Measurements from ENCODE around the gene SEPTIN8. TPM values are rescaled to one million over a fixed set of nuclear protein-coding genes. Genes with fewer than 3 reads are reported as not detected.

Gene SEPTIN8
- total and polyA plus RNA-seq, 2 of the 8 experiments (the other 6 are each of a cell fraction or from before 2014, with no cell fraction given), result 21.2 to 33.0 TPM

GRCh38 chr5:132821791-132822190 lies 44.8 kb upstream of the SEPTIN8 start:
- peaks cover 10% of the 10 kb centered on the region; the same call in 1 of the 2 replicates for H3K23me2 ChIP-seq (ENCODE audit: low read depth, low read length)
- no peak for FAIRE-seq
- no peak overlapping the region for H2BK5ac ChIP-seq (ENCODE audit: low read depth, low read length)
- H3K4ac ChIP-seq (replicated peaks; ENCODE audit: insufficient read length, low read depth, low read length), result no peak overlapping the region
- H2BK12ac ChIP-seq (ENCODE audit: low read depth, low read length), result no peak overlapping the region
- no peaks in the 10 kb centered on the region for H4K20me1 ChIP-seq (replicated peaks in 1 of 2; ENCODE audit: control insufficient read depth in 1 of 2, insufficient read depth in 2 of 2, low read length in 2 of 2)
- H2AFZ ChIP-seq (ENCODE audit: low read length), result no peak overlapping the region
- H3K4me2 ChIP-seq (ENCODE audit: insufficient read depth in 1 of 2, low read depth in 2 of 2, low read length in 2 of 2), result no peak overlapping the region
- H4K91ac ChIP-seq (replicated peaks; ENCODE audit: insufficient read length, low read length), result no peak overlapping the region
- peaks cover 9 to 40% (median 31%) of the 10 kb centered on the region in 4 experiments for H3K27me3 ChIP-seq (replicated peaks in 1 of 4; ENCODE audit: control insufficient read depth in 3 of 4, extremely low read depth in 1 of 4, insufficient read depth in 3 of 4, low read length in 3 of 4)
- no peak overlapping the region for H3K23ac ChIP-seq (ENCODE audit: insufficient read length)
- ChIA-PET CTCF (ENCODE audit: partially characterized antibody) (interaction anchor here (0.5 to 25.6 kb wide), 12 partner anchors 8 to 295 kb away, joined by 3 to 465 read pairs (median 14); partner anchors contain the start of genes CCNI2, GDF9, LEAP2 and SEPTIN8), POLR2A (ENCODE audit: partially characterized antibody) (interaction anchor here (0.8 to 1.6 kb wide), 4 partner anchors 7 to 61 kb away, joined by 3 to 4 read pairs (median 4); no protein-coding TSS in a partner anchor)
- no peak overlapping the region for H3K27ac ChIP-seq (ENCODE audit: low read depth, low read length)
- no peak overlapping the region for H3K56ac ChIP-seq (replicated peaks; ENCODE audit: insufficient read length, low read depth, low read length)
- no peaks in the 10 kb centered on the region for H3K9me3 ChIP-seq (ENCODE audit: insufficient read depth in 2 of 2, low read depth in 1 of 2, low read length in 1 of 2)
- H2AK5ac ChIP-seq (ENCODE audit: low read depth, low read length), result no peak overlapping the region
- H3K36me3 ChIP-seq (ENCODE audit: control insufficient read depth in 2 of 4, insufficient read depth in 4 of 4, low read length in 3 of 4), result no peaks in the 10 kb centered on the region
- no peak overlapping the region for H2BK120ac ChIP-seq (replicated peaks; ENCODE audit: low read depth, low read length)
- no peak overlapping the region for H2BK20ac ChIP-seq (ENCODE audit: low read length)
- no peak overlapping the region for H4K8ac ChIP-seq (ENCODE audit: extremely low read depth, insufficient read depth, low read length)
- H2BK15ac ChIP-seq (ENCODE audit: low read length), result 0 out of 2 replicates have a peak overlapping the region, but pooled peaks have one; percentile 92
- 80% methylated on average over 1 of the region's 1 CpG; no CpG with 5 or more reads in 1 of the 2 experiments for WGBS, 2 experiments (ENCODE audit: extremely low coverage in 1 of 2, insufficient coverage in 1 of 2, insufficient read length in 1 of 2, insufficient replicate concordance in 2 of 2, low coverage in 1 of 2, low lambda C conversion rate in 2 of 2, missing lambda C conversion rate in 1 of 2)
- H3K9ac ChIP-seq (replicated peaks in 1 of 4; ENCODE audit: extremely low read depth in 1 of 4, low read depth in 3 of 4, low read length in 3 of 4), result no peak overlapping the region
- no peak overlapping the region for H3K18ac ChIP-seq (ENCODE audit: extremely low read depth, low read length)
- H3K14ac ChIP-seq (ENCODE audit: insufficient read length), result no peak overlapping the region
- no peaks in the 10 kb centered on the region for H3K79me2 ChIP-seq (ENCODE audit: control insufficient read depth in 1 of 2, insufficient read depth in 2 of 2, low read length in 2 of 2)
- peaks cover 0 to 18% (median 17%) of the 10 kb centered on the region in 4 experiments; a peak in 6 of 7 replicates for H3K4me1 ChIP-seq (replicated peaks in 1 of 4; ENCODE audit: control insufficient read depth in 3 of 4, insufficient read depth in 4 of 4, low read length in 3 of 4)
- no peak overlapping the region for H4K5ac ChIP-seq (ENCODE audit: insufficient read length, low read depth, low read length)
- no peak for DNase-seq (ENCODE audit: low read depth in 1 of 2, low spot score in 2 of 2)
- no peak overlapping the region for H3K4me3 ChIP-seq (ENCODE audit: extremely low read depth in 1 of 4, insufficient read depth in 2 of 4, low read depth in 3 of 4, low read length in 4 of 4)
- no peaks in the 10 kb centered on the region for H3K79me1 ChIP-seq (ENCODE audit: low read depth, low read length)
- TF ChIP-seq EZH2 (IDR thresholded peaks at IDR 0.05; ENCODE audit: low read depth, low read length, severe bottlenecking), result no peak
- TF ChIP-seq TCF12 (IDR thresholded peaks at IDR 0.05; ENCODE audit: low read depth, low read length), result no peak
- no peak for TF ChIP-seq KDM1A (IDR thresholded peaks at IDR 0.05; ENCODE audit: borderline replicate concordance, low read length)
- no peak for TF ChIP-seq CBX5 (IDR thresholded peaks at IDR 0.05; ENCODE audit: low read depth, low read length)
- no peak for TF ChIP-seq SUZ12 (IDR thresholded peaks at IDR 0.05; ENCODE audit: low read length)
- no peak for TF ChIP-seq SRF (IDR thresholded peaks at IDR 0.05; ENCODE audit: low read depth, low read length)

Data from H1 (cell line).